PC-3 (cell line): ENCODE results near the gene ABCG1. TPM values are rescaled to one million over a fixed set of nuclear protein-coding genes. Genes with fewer than 3 reads are reported as not detected.

Experiments used
- ATAC-seq: fragments of 200-7000 bp; cut with Tn5 transposase; 2 replicates; pipeline ENCODE4 v1.9.1; 2020; ENCODE audit warnings: mild to moderate bottlenecking, moderate library complexity
- BruUV-seq: library from RNA; stranded (reverse); fragments of 400-500 nt; replicated peaks from 2 replicates; lab custom pipeline; 2021; lab: Mats Ljungman, UMichigan
- CTCF ChIA-PET: fragments of 300-600 bp; sonication (Branson Sonifier 250); formaldehyde crosslinking; loops from one replicate; lab custom pipeline; 2022; ENCODE audit warnings: antibody characterized with exemption; lab: Charles Lee
- POLR2A ChIA-PET: fragments of 300-600 bp; sonication (Branson Sonifier 250); formaldehyde crosslinking; loops from one replicate; lab custom pipeline; 2022; ENCODE audit warnings: antibody characterized with exemption; ENCODE audit not compliant: unreplicated experiment; lab: Charles Lee
- DNase-seq: peaks from one replicate; pipeline ENCODE4 v3.0.0-alpha.2; 2015
- H2AFZ ChIP-seq: fragments of 300-600 bp; sonication (generic); 2 replicates; pipeline ENCODE4 v1.6.0; 2016; ENCODE audit warnings: antibody characterized with exemption, low read length
- H3F3A ChIP-seq: fragments of 300-600 bp; sonication (generic); one replicate; pipeline ENCODE4 v1.6.0; 2017; ENCODE audit warnings: antibody characterized with exemption, low read length, control low read depth, mild to moderate bottlenecking; ENCODE audit not compliant: unreplicated experiment
- H3K27ac ChIP-seq: fragments of 300-600 bp; sonication (generic); 2 replicates; pipeline ENCODE4 v1.5.1; 2016; ENCODE audit warnings: mild to moderate bottlenecking, low read length
- H3K27me3 ChIP-seq: fragments of 300-600 bp; sonication (generic); 2 replicates; pipeline ENCODE4 v1.6.1; 2016; ENCODE audit warnings: low read length, mixed read lengths
- H3K36me3 ChIP-seq: fragments of 300-600 bp; sonication (generic); 2 replicates; pipeline ENCODE4 v1.6.1; 2016; ENCODE audit warnings: low read depth, mixed run types, low read length, mixed read lengths
- H3K4me1 ChIP-seq: fragments of 300-600 bp; sonication (generic); 2 replicates; pipeline ENCODE4 v1.5.1; 2016; ENCODE audit warnings: low read length; ENCODE audit not compliant: insufficient read depth
- H3K4me2 ChIP-seq: fragments of 300-600 bp; sonication (generic); 2 replicates; pipeline ENCODE4 v1.6.0; 2016; ENCODE audit warnings: low read length
- H3K4me3 ChIP-seq: fragments of 300-600 bp; sonication (generic); 2 replicates; pipeline ENCODE4 v1.5.1; 2016; ENCODE audit warnings: mild to moderate bottlenecking, low read length, mixed read lengths
- H3K79me2 ChIP-seq: fragments of 300-600 bp; sonication (generic); 2 replicates; pipeline ENCODE4 v1.6.1; 2017; ENCODE audit warnings: low read length, mixed read lengths
- H3K9ac ChIP-seq: fragments of 300-600 bp; sonication (generic); 2 replicates; pipeline ENCODE4 v1.6.0; 2016; ENCODE audit warnings: mild to moderate bottlenecking, low read length
- H3K9me2 ChIP-seq: fragments of 300-600 bp; sonication (generic); replicated peaks from 2 replicates; pipeline ENCODE4 v1.6.1; 2016; ENCODE audit warnings: mixed run types, low read length, mixed read lengths
- H3K9me3 ChIP-seq: fragments of 300-600 bp; sonication (generic); 2 replicates; pipeline ENCODE4 v1.6.1; 2016; ENCODE audit warnings: low read length, mixed read lengths
- H4K20me1 ChIP-seq: fragments of 300-600 bp; sonication (generic); 2 replicates; pipeline ENCODE4 v1.6.1; 2016; ENCODE audit warnings: low read length, mixed read lengths
- EZH2 ChIP-seq: fragments of 300-600 bp; sonication (generic); IDR thresholded peaks from one replicate; pipeline ENCODE4 v1.6.1; 2017; ENCODE audit warnings: antibody characterized with exemption, mild to moderate bottlenecking, low read length; ENCODE audit not compliant: unreplicated experiment
- EZH2phosphoT487 ChIP-seq: fragments of 300-600 bp; sonication (generic); IDR thresholded peaks from 2 replicates; pipeline ENCODE4 v1.6.1; 2018; ENCODE audit warnings: mild to moderate bottlenecking, antibody characterized with exemption, low read length, borderline replicate concordance
- intact Hi-C: fragments of 100-400 bp; cut with micrococcal nuclease; formaldehyde crosslinking; loops from 2 replicates; pipeline ENCODE4 v1.9.0; 2023
- total RNA-seq: library from RNA; depleted of rRNA; stranded (reverse); fragments of >200 nt; gene quantifications from 2 replicates; pipeline ENCODE4 v1.2.3, GENCODE V29; 2014
- TF ChIP-seq, protein P1 (sequence below): fragments of 300-600 bp; sonication (generic); conservative IDR thresholded peaks from 2 replicates; pipeline ENCODE4 v1.5.1; 2017; ENCODE audit warnings: antibody characterized with exemption, low read depth, mild to moderate bottlenecking, low read length

Gene ABCG1
- total RNA-seq, 1 experiment from 2014 or later: 0.66 TPM

DNA sequence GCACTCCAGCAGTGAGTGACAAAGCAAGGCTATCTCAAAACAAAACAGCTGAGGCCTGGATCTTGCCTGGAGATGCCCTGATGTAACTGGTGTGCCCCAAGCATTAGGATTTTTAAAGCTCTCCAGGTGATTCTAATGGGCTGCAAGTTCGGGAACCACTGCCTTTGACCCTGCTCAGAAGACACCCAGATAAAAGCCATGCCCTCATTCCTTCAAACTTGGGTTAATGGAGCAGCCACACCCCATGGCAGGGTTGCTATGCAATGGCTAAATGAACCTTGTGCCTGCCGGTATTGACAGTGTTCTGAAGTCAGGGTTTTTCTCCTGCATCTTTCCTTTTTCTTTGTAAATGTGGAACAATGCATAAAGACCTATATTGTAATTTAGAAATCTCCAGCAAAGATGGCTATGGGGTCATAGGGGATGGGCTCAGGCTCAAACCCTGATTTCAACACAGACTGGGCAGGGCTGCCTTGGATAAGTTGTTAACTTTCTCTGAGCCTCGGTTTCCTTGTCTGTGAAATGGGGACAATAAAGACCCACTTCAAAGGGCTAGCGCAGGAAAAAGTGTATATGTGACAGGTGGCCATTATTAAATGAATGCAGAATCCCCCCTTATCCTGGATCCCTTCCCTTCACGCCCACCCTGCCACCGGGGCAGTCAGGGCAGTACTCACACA is 95.8 kb downstream of the ABCG1 start:
- ATAC-seq (no peak), DNase-seq (no peak)
- TF ChIP-seq EZH2 (no peak), EZH2phosphoT487 (no peak)
- TF ChIP-seq, protein P1, sequence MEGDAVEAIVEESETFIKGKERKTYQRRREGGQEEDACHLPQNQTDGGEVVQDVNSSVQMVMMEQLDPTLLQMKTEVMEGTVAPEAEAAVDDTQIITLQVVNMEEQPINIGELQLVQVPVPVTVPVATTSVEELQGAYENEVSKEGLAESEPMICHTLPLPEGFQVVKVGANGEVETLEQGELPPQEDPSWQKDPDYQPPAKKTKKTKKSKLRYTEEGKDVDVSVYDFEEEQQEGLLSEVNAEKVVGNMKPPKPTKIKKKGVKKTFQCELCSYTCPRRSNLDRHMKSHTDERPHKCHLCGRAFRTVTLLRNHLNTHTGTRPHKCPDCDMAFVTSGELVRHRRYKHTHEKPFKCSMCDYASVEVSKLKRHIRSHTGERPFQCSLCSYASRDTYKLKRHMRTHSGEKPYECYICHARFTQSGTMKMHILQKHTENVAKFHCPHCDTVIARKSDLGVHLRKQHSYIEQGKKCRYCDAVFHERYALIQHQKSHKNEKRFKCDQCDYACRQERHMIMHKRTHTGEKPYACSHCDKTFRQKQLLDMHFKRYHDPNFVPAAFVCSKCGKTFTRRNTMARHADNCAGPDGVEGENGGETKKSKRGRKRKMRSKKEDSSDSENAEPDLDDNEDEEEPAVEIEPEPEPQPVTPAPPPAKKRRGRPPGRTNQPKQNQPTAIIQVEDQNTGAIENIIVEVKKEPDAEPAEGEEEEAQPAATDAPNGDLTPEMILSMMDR: no peak
- Histone ChIP-seq H3K4me1 (no peaks in the 10 kb centered on the region), H3K9ac (no peak overlapping the region), H3K27ac (no peak overlapping the region), H2AFZ (no peak overlapping the region), H3K36me3 (no peaks in the 10 kb centered on the region), H3K9me2 (no peaks in the 10 kb centered on the region), H3K9me3 (no peaks in the 10 kb centered on the region), H4K20me1 (no peaks in the 10 kb centered on the region), H3K4me3 (no peak overlapping the region), H3F3A (no peaks in the 10 kb centered on the region), H3K27me3 (no peaks in the 10 kb centered on the region), H3K4me2 (no peak overlapping the region), H3K79me2 (no peaks in the 10 kb centered on the region)
- CTCF ChIA-PET: no interaction called here
- POLR2A ChIA-PET: interaction anchor here (0.5 kb wide), 1 partner anchor 813 kb away, joined by 9 read pairs; no protein-coding TSS in a partner anchor
- BruUV-seq: TSS peak; percentile 80
- intact Hi-C loops: no loop called here

DNA sequence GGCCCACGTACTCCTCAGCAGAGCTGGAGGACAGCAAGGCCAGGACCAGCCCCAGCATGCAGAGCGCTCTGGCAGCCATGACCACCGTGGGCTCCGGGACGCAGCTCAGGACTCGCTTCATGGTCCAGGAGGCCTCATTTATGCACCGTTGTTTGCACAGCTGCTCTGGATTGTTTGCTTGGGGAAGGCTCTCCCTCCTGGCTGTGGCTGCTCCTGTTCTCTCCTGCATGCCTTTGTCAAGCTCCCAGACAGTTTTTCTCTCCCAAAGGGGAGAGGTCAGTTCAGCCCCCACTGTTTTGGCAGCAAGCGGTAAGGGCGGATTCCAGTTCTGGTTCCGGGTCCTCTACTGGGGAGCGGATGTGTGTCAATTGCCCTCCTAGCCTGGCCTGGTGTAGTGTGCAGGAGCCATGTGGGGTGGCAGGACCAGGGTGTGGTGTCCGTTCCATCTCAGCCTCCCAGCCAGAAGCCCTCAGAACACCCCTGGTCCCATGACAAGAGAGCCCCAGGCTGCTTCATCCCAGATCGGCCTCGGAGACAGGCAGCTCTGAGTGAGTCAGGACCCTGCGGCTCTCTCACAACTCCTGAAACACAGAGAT is 96.5 kb downstream of the ABCG1 start, which contains the start of gene TFF3:
Gene TFF3 (minus strand): TSS at position 114 of the 596 bp plus-strand sequence. CDS start 35 bp downstream, at position 79.
- BruUV-seq: no TSS peak
- Histone ChIP-seq H3K36me3 (no peaks in the 10 kb centered on the region), H3K9ac (no peak within 1 kb of the TSS), H4K20me1 (no peaks in the 10 kb centered on the region), H3K9me3 (no peaks in the 10 kb centered on the region), H3F3A (no peaks in the 10 kb centered on the region), H3K4me2 (no peak within 1 kb of the TSS), H3K4me1 (no peaks in the 10 kb centered on the region), H2AFZ (no peak within 1 kb of the TSS), H3K9me2 (no peaks in the 10 kb centered on the region), H3K4me3 (no peak within 1 kb of the TSS), H3K27me3 (no peaks in the 10 kb centered on the region), H3K27ac (no peak within 1 kb of the TSS), H3K79me2 (no peaks in the 10 kb centered on the region)
- ATAC-seq (peak; percentile 66), DNase-seq (peak; percentile 25)
- CTCF ChIA-PET: no interaction called here
- TF ChIP-seq, protein P1: no peak
- TF ChIP-seq EZH2phosphoT487 (no peak), EZH2 (no peak)
- POLR2A ChIA-PET: interaction anchor here (0.5 kb wide), 1 partner anchor 814 kb away, joined by 9 read pairs; no protein-coding TSS in a partner anchor
- intact Hi-C loops: no loop called here

DNA sequence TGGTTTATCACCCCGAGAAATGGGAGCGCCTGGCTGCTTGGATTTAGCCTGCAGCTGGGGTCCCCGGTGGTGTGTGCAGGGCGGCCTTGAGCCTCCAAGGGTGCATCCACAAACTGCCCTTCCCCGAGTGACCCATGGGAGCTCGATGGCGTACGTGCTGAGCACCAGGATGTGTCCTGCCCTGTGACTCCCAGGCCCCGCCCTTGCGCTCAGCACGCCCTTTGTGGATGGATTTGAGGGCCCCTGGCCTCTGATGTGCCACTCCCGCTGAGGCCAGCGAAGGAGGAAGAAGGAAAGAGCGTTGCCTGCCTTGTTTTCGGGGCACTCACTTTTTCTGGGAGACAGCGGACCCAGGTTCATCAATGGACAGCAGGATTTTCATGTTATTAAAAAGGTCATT is 98.0 kb downstream of the ABCG1 start:
- ATAC-seq: no peak
- ChIA-PET CTCF (no interaction called here), POLR2A (no interaction called here)
- TF ChIP-seq EZH2phosphoT487: no peak
- no peaks in the 10 kb centered on the region for H3K79me2 ChIP-seq
- no TSS peak for BruUV-seq
- intact Hi-C loops: no loop called here
- no peaks in the 10 kb centered on the region for H3K9me3 ChIP-seq
- no peak overlapping the region for H3K4me3 ChIP-seq
- H3K27ac ChIP-seq: no peak overlapping the region
- H3K4me1 ChIP-seq: no peaks in the 10 kb centered on the region
- H3K9ac ChIP-seq: no peak overlapping the region
- H3K4me2 ChIP-seq: no peak overlapping the region
- no peaks in the 10 kb centered on the region for H3K9me2 ChIP-seq
- no peaks in the 10 kb centered on the region for H4K20me1 ChIP-seq
- H3K27me3 ChIP-seq: no peaks in the 10 kb centered on the region
- H2AFZ ChIP-seq: no peak overlapping the region
- DNase-seq: no peak
- H3K36me3 ChIP-seq: no peaks in the 10 kb centered on the region
- no peaks in the 10 kb centered on the region for H3F3A ChIP-seq
